GDM1 (cell line): ENCODE measurements around the gene TRIM26.
A peak's percentile ranks its signal among the peaks of the same experiment; 100 is the strongest.
"Not testable (repeated sequence)": the region's sequence is repeated elsewhere in the genome, so short reads cannot be mapped to it uniquely, and the experiment has no call there.

ENCODE experiments used
- DNase-seq: peaks from one replicate; lab custom pipeline; 2025; lab: John Stamatoyannopoulos, UW

The TRIM26 gene

GRCh38 chr6:30169658-30170614 is 43.3 kb downstream of the TRIM26 start:
- DNase-seq = peak; percentile 44

GRCh38 chr6:30168741-30169140 is 44.5 kb downstream of the TRIM26 start:
- no peak for DNase-seq

GRCh38 chr6:30167101-30167500 is 46.1 kb downstream of the TRIM26 start:
- no peak for DNase-seq

- not testable (repeated sequence) for DNase-seq
Observed at GRCh38 chr6:30165238-30165637, 48.0 kb downstream of the TRIM26 start.

GRCh38 chr6:30164714-30165113 is 48.5 kb downstream of the TRIM26 start:
- DNase-seq = no peak

- DNase-seq = no peak
Observed at GRCh38 chr6:30163918-30164654, 49.1 kb downstream of the TRIM26 start.

- DNase-seq = no peak
Observed at GRCh38 chr6:30163090-30163917, 49.9 kb downstream of the TRIM26 start, which contains the start of gene TRIM15. Gene TRIM15 (plus strand): TSS chr6:30163546. CDS start chr6:30163685, 139 bp downstream.

GRCh38 chr6:30162265-30163089 is 50.7 kb downstream of the TRIM26 start:
- no peak for DNase-seq

- no peak for DNase-seq
Observed at GRCh38 chr6:30160785-30161531, 52.2 kb downstream of the TRIM26 start, which contains the start of gene TRIM10. Gene TRIM10 (minus strand): TSS chr6:30161211. CDS start chr6:30160858, 353 bp downstream.

- DNase-seq = no peak
Observed at GRCh38 chr6:30160008-30160784, 53.0 kb downstream of the TRIM26 start.

GRCh38 chr6:30158475-30159040 is 54.6 kb downstream of the TRIM26 start:
- DNase-seq = no peak

GRCh38 chr6:30157999-30158398 is 55.2 kb downstream of the TRIM26 start:
- DNase-seq = no peak

- no peak for DNase-seq
Observed at GRCh38 chr6:30157581-30157980, 55.6 kb downstream of the TRIM26 start.

GRCh38 chr6:30156774-30157173 is 56.4 kb downstream of the TRIM26 start:
- no peak for DNase-seq

- no peak for DNase-seq
Observed at GRCh38 chr6:30156262-30156599, 57.0 kb downstream of the TRIM26 start.

- no peak for DNase-seq
Observed at GRCh38 chr6:30155520-30156261, 57.5 kb downstream of the TRIM26 start.

- DNase-seq = no peak
Observed at GRCh38 chr6:30154709-30155519, 58.3 kb downstream of the TRIM26 start.

- no peak for DNase-seq
Observed at GRCh38 chr6:30154061-30154460, 59.1 kb downstream of the TRIM26 start.
